K562 (cell line): ENCODE measurements around the gene AMBRA1. TPM values are rescaled to one million over a fixed set of nuclear protein-coding genes. Genes with fewer than 3 reads are reported as not detected.

Source experiments
- CTBP1 ChIP-seq: fragments of 450-650 bp; IDR thresholded peaks from 2 replicates; pipeline ENCODE4 v1.6.1; 2016; ENCODE audit warnings: borderline replicate concordance
- DACH1 ChIP-seq: fragments of 450-650 bp; IDR thresholded peaks from 2 replicates; pipeline ENCODE4 v1.6.1; 2018; ENCODE audit not compliant: partially characterized antibody
- KLF6 ChIP-seq: fragments of 250-450 bp; sonication (Bioruptor Pico); IDR thresholded peaks from 2 replicates; pipeline ENCODE4 v1.4.0; 2020; ENCODE audit warnings: mild to moderate bottlenecking, moderate library complexity, borderline replicate concordance
- MCM2 ChIP-seq: fragments of 450-650 bp; IDR thresholded peaks from 2 replicates; pipeline ENCODE4 v1.6.1; 2017; ENCODE audit warnings: low read depth, mild to moderate bottlenecking
- MYNN ChIP-seq, 2 experiments: sonication (generic); formaldehyde crosslinking in 1 of 2; IDR thresholded peaks; 2 replicates each; pipeline versions ENCODE4 v1.5.0 to v1.6.1; 2016 to 2020; ENCODE audit warnings: antibody characterized with exemption in 1 of 2, missing genetic modification reagents in 1 of 2
- RCOR1 ChIP-seq, 2 experiments: IDR thresholded peaks; 2 replicates each; pipeline ENCODE4 v1.6.1; 2012; ENCODE audit warnings: low read depth in 2 of 2, low read length in 2 of 2, borderline replicate concordance in 1 of 2, improper control_type of control experiment in 1 of 2
- YY1 ChIP-seq, 3 experiments: IDR thresholded peaks; 2 replicates each; pipeline ENCODE4 v1.6.1; 2011; ENCODE audit warnings: low read length in 2 of 3, mild to moderate bottlenecking in 2 of 3, moderate library complexity in 2 of 3, borderline replicate concordance in 1 of 3, control low read depth in 1 of 3, low read depth in 1 of 3; ENCODE audit not compliant: insufficient read depth in 3 of 3, insufficient replicate concordance in 2 of 3, control insufficient read depth in 1 of 3, insufficient read length in 1 of 3; ENCODE audit errors: extremely low read depth in 1 of 3
- ZNF778 ChIP-seq: fragments of 450-650 bp; formaldehyde crosslinking; IDR thresholded peaks from 2 replicates; pipeline ENCODE4 v1.4.0; 2020; ENCODE audit warnings: mild to moderate bottlenecking, moderate library complexity
- polyA plus RNA-seq, 8 experiments: library from polyadenylated mRNA; depleted of rRNA in 4 of 8; stranded (reverse) in 5 of 8; unstranded in 3 of 8; fragments of >200 nt; fragmentation: Nextera tagmentation in 2 of 8; fragmentation: Illumina TruSeq in 1 of 8; extraction: Ambion mirVana in 2 of 8; extraction: Trizol in 1 of 8; gene quantifications; 2 replicates each; pipeline versions ENCODE4 v1.2.1 to v1.2.3, GENCODE V29; 2011 to 2014; ENCODE audit warnings: inconsistent platforms in 1 of 8, missing spikeins in 1 of 8
- total RNA-seq, 7 experiments: library from RNA; depleted of rRNA in 6 of 7; stranded (reverse); fragments of >200 nt in 6 of 7; fragmentation: Illumina TruSeq in 2 of 7; extraction: Trizol in 2 of 7; gene quantifications; 2 replicates each; pipeline versions ENCODE4 v1.2.1 to v1.2.3, GENCODE V29; 2011 to 2021; ENCODE audit warnings: low replicate concordance in 1 of 7
- TF ChIP-seq, protein P1 (sequence below), 3 experiments: fragments of 200-800 bp in 1 of 3; sonication (Bioruptor generic) in 1 of 3; sonication (generic) in 1 of 3; formaldehyde crosslinking in 1 of 3; IDR thresholded peaks; 2 replicates each; pipeline versions ENCODE4 v1.6.1 to v1.8.0; 2016 to 2022; ENCODE audit warnings: mild to moderate bottlenecking in 2 of 3, missing compliant biosample characterization in 2 of 3, missing genetic modification characterization in 2 of 3, missing genetic modification reagents in 1 of 3
- TF ChIP-seq, protein P2 (sequence below), 2 experiments: fragments of 450-650 bp; formaldehyde crosslinking in 1 of 2; IDR thresholded peaks; 2 replicates each; pipeline versions ENCODE4 v1.4.0 to v1.6.1; 2014 to 2020; ENCODE audit warnings: mild to moderate bottlenecking in 2 of 2, borderline replicate concordance in 1 of 2, low read depth in 1 of 2
- TF ChIP-seq, protein P3 (sequence below), 2 experiments: fragments of 450-650 bp in 1 of 2; IDR thresholded peaks; 2 replicates each; pipeline ENCODE4 v1.6.1; 2011 to 2017; ENCODE audit warnings: low read depth in 2 of 2, antibody characterized with exemption in 1 of 2, borderline replicate concordance in 1 of 2, low read length in 1 of 2, mild to moderate bottlenecking in 1 of 2, mixed read lengths in 1 of 2; ENCODE audit not compliant: control insufficient read depth in 1 of 2

AMBRA1 gene
- total and polyA plus RNA-seq, 9 of the 15 experiments (the other 6 are each of a cell fraction or from before 2014, with no cell fraction given), result 0.15 to 24.5 (median 13.0) TPM

DNA sequence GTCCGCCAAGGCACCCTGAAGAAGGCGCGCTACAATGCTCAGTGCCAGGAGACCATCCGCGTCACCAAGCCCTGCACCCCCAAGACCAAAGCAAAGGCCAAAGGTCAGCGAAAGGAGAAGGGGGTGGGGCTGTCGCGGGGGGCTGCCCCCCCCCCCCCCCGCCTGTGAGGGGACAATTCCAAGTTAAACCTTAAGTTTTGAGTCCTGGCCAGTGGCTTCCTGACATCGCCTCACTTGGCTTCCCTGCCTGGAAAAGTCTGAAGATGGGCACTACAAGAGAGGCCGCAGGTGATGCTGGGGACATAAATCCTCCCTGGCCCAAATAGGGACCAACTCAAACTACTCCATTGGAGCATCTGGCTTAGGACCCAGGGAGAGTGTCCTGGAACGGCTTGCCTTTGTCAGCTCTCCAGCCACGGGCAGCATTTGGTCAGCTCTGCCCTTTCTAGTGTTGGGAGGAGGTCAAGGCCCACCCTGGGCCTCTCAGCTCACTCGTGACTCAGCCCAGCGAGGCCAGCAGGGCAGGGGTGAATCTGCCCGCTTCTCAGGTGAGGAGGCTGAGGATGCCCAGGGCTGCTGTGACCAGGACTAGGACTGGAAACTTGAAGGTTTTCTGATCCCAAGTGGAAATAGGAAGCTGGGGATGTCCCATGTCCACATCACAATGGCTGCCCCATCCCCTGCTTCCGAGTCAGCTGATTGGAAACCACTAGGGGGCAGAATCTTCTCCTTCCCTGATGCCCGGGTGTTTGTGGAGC, 211.0 kb downstream of the AMBRA1 start (continued):
- TF ChIP-seq, protein P1, sequence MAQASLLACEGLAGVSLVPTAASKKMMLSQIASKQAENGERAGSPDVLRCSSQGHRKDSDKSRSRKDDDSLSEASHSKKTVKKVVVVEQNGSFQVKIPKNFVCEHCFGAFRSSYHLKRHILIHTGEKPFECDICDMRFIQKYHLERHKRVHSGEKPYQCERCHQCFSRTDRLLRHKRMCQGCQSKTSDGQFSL (CRISPR knock-in tag; IDR thresholded peaks at IDR 0.05), result peak; percentile 66
- TF ChIP-seq, protein P1 (tag; IDR thresholded peaks at IDR 0.05), result peak in 1 of 2 experiments; percentile 83; a peak in 2 of 4 replicates
- TF ChIP-seq, protein P2, sequence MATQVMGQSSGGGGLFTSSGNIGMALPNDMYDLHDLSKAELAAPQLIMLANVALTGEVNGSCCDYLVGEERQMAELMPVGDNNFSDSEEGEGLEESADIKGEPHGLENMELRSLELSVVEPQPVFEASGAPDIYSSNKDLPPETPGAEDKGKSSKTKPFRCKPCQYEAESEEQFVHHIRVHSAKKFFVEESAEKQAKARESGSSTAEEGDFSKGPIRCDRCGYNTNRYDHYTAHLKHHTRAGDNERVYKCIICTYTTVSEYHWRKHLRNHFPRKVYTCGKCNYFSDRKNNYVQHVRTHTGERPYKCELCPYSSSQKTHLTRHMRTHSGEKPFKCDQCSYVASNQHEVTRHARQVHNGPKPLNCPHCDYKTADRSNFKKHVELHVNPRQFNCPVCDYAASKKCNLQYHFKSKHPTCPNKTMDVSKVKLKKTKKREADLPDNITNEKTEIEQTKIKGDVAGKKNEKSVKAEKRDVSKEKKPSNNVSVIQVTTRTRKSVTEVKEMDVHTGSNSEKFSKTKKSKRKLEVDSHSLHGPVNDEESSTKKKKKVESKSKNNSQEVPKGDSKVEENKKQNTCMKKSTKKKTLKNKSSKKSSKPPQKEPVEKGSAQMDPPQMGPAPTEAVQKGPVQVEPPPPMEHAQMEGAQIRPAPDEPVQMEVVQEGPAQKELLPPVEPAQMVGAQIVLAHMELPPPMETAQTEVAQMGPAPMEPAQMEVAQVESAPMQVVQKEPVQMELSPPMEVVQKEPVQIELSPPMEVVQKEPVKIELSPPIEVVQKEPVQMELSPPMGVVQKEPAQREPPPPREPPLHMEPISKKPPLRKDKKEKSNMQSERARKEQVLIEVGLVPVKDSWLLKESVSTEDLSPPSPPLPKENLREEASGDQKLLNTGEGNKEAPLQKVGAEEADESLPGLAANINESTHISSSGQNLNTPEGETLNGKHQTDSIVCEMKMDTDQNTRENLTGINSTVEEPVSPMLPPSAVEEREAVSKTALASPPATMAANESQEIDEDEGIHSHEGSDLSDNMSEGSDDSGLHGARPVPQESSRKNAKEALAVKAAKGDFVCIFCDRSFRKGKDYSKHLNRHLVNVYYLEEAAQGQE (IDR thresholded peaks at IDR 0.05; ENCODE audit: borderline replicate concordance), result 0 out of 2 replicates have a peak, but pooled peaks have one; percentile 23
- TF ChIP-seq, protein P2 (CRISPR knock-in tag; IDR thresholded peaks at IDR 0.05; ENCODE audit: low read depth), result no peak
- TF ChIP-seq, protein P3, sequence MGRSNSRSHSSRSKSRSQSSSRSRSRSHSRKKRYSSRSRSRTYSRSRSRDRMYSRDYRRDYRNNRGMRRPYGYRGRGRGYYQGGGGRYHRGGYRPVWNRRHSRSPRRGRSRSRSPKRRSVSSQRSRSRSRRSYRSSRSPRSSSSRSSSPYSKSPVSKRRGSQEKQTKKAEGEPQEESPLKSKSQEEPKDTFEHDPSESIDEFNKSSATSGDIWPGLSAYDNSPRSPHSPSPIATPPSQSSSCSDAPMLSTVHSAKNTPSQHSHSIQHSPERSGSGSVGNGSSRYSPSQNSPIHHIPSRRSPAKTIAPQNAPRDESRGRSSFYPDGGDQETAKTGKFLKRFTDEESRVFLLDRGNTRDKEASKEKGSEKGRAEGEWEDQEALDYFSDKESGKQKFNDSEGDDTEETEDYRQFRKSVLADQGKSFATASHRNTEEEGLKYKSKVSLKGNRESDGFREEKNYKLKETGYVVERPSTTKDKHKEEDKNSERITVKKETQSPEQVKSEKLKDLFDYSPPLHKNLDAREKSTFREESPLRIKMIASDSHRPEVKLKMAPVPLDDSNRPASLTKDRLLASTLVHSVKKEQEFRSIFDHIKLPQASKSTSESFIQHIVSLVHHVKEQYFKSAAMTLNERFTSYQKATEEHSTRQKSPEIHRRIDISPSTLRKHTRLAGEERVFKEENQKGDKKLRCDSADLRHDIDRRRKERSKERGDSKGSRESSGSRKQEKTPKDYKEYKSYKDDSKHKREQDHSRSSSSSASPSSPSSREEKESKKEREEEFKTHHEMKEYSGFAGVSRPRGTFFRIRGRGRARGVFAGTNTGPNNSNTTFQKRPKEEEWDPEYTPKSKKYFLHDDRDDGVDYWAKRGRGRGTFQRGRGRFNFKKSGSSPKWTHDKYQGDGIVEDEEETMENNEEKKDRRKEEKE (IDR thresholded peaks at IDR 0.05; ENCODE audit: borderline replicate concordance in 1 of 2, control insufficient read depth in 1 of 2, low read depth in 2 of 2, low read length in 1 of 2), result no peak
- peak; percentile 72 for TF ChIP-seq DACH1
- peak in 1 of 2 experiments; percentile 85; a peak in 2 of 4 replicates for TF ChIP-seq RCOR1 (IDR thresholded peaks at IDR 0.05; ENCODE audit: borderline replicate concordance in 1 of 2, low read depth in 2 of 2, low read length in 2 of 2)
- no peak for TF ChIP-seq ZNF778
- TF ChIP-seq CTBP1, result peak; percentile 62
- TF ChIP-seq MYNN (IDR thresholded peaks at IDR 0.05), result peak; percentile 44; the same call in 1 of the 2 replicates
- TF ChIP-seq MYNN (CRISPR knock-in tag; IDR thresholded peaks at IDR 0.05), result no peak
- no peak for TF ChIP-seq KLF6 (CRISPR knock-in tag)
- TF ChIP-seq YY1 (IDR thresholded peaks at IDR 0.05; ENCODE audit: borderline replicate concordance in 1 of 3, control insufficient read depth in 1 of 3, extremely low read depth in 1 of 3, insufficient read depth in 3 of 3, insufficient read length in 1 of 3, insufficient replicate concordance in 2 of 3, low read depth in 1 of 3, low read length in 2 of 3), result peak in 2 of 3 experiments; percentile 40 to 89
- TF ChIP-seq MCM2, result no peak
